ENCODE results near the gene ZNF653.

ZNF653 gene

GRCh38 chr19:11505504-11506100 lies at the start of gene ZNF653:
Gene ZNF653, minus strand, starts transcription at chr19:11505839. Its CDS starts 53 bp downstream, at chr19:11505786.
- peak; percentile 94 for DNase-seq

- no peak for DNase-seq
Measured at GRCh38 chr19:11555246-11555645, 49.6 kb upstream of the ZNF653 start.

GRCh38 chr19:11554160-11554559 lies 48.5 kb upstream of the ZNF653 start:
- no peak for DNase-seq

- no peak for DNase-seq
Measured at GRCh38 chr19:11552666-11553372, 47.2 kb upstream of the ZNF653 start.

GRCh38 chr19:11551603-11552235 lies 46.1 kb upstream of the ZNF653 start:
- DNase-seq = no peak

- no peak for DNase-seq
Measured at GRCh38 chr19:11550265-11550664, 44.6 kb upstream of the ZNF653 start.

- DNase-seq = no peak
Measured at GRCh38 chr19:11549386-11549953, 43.8 kb upstream of the ZNF653 start.

GRCh38 chr19:11547929-11548700 lies 42.5 kb upstream of the ZNF653 start:
- no peak for DNase-seq

GRCh38 chr19:11541238-11541637 lies 35.6 kb upstream of the ZNF653 start:
- DNase-seq = no peak

- no peak for DNase-seq
Measured at GRCh38 chr19:11540645-11541044, 35.0 kb upstream of the ZNF653 start.

GRCh38 chr19:11539495-11540365 lies 34.1 kb upstream of the ZNF653 start:
- no peak for DNase-seq

GRCh38 chr19:11538232-11539036 lies 32.8 kb upstream of the ZNF653 start, which contains the start of gene CNN1:
Gene CNN1, plus strand, starts transcription at chr19:11538851. Its CDS starts 77 bp downstream, at chr19:11538928.
- DNase-seq = no peak

GRCh38 chr19:11535792-11536595 lies 30.4 kb upstream of the ZNF653 start:
- peak; percentile 81 for DNase-seq

GRCh38 chr19:11534948-11535347 lies 29.3 kb upstream of the ZNF653 start:
- no peak for DNase-seq

- no peak for DNase-seq
Measured at GRCh38 chr19:11534538-11534937, 28.9 kb upstream of the ZNF653 start.

- peak; percentile 90 to 96 for DNase-seq
Measured at GRCh38 chr19:11530432-11530831, 24.8 kb upstream of the ZNF653 start.

GRCh38 chr19:11528551-11529341 lies 23.1 kb upstream of the ZNF653 start, which contains the start of gene ECSIT:
Gene ECSIT, minus strand, starts transcription at chr19:11529134. Its CDS starts 9,964 bp downstream, at chr19:11519170.
- peak; percentile 94 to 97 for DNase-seq

- DNase-seq = no peak
Measured at GRCh38 chr19:11519138-11519537, 13.5 kb upstream of the ZNF653 start.

- no peak for DNase-seq
Measured at GRCh38 chr19:11513946-11514345, 8.3 kb upstream of the ZNF653 start.

All from NCI-H2081 (cell line).